Inflammatory macrophage treated with lipopolysaccharide for 4 hours (primary cell): Measurements from ENCODE around the gene GREM1.
A peak's percentile ranks its signal among the peaks of the same experiment; 100 is the strongest.

ENCODE experiments used
- DNase-seq: peaks from one replicate; pipeline ENCODE4 v3.0.0-alpha.2; 2020

Gene GREM1

DNA sequence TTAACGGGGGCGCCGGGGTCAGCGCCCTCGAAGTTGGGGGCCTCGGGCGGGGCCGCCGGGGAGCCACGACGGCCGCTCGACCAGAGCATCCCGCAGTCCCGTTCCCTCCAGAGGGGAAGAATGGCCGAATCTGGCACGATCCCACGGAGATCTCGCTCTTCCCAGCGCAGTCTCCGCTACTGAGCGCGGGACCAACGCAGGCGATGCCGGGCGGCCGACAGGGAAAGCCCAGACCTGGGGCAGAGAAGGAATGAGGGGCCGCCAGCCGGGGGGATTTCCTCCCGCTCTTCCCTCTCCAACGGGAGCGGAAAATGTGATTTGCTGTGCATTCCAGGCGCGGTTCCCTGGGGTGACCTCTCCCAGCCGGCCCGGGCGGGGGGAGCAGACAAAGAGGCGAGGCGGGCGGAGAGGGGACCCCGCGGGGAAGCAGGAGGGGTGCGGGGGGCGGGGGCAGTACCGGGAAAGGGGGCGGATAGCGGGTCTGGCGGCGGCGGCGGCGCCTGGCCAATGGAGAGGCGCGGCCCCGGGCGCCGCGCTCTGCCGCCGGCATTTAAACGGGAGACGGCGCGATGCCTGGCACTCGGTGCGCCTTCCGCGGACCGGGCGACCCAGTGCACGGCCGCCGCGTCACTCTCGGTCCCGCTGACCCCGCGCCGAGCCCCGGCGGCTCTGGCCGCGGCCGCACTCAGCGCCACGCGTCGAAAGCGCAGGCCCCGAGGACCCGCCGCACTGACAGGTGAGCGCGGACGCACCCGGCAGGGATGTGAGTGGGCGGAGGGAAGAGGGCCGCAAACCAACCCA, at the start of gene GREM1:
Gene GREM1, plus strand, starts transcription at position 579 of the 801 bp plus-strand sequence. CDS start 12,687 bp downstream, outside the sequence.
- no peak for DNase-seq

DNA sequence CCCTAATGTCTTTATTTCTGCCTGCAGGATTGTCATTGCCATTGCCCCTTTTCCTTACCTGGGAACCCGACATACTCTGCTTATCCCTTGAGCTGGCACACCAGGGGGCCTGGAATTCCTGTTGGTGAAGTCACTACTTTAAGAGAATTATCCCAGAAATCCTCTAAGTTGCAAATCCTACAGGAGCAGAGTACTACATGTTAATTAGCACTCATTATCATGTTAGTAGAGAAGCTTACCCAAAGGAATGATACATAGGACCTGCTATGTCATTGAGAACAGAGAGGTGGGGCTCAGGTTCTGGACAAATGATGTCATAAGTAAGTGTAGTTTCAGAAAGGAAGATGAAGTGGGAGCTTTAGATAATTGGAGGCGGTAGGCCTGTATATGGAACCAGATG, 48.9 kb upstream of the GREM1 start:
- DNase-seq: no peak

- no peak for DNase-seq
Observed at GRCh38 chr15:32669896-32670611, 47.8 kb upstream of the GREM1 start.

GRCh38 chr15:32670623-32671022, 47.2 kb upstream of the GREM1 start:
- DNase-seq: no peak

GRCh38 chr15:32671339-32672325, 46.2 kb upstream of the GREM1 start:
- DNase-seq: no peak

GRCh38 chr15:32674681-32675080, 43.1 kb upstream of the GREM1 start:
- DNase-seq: no peak

DNA sequence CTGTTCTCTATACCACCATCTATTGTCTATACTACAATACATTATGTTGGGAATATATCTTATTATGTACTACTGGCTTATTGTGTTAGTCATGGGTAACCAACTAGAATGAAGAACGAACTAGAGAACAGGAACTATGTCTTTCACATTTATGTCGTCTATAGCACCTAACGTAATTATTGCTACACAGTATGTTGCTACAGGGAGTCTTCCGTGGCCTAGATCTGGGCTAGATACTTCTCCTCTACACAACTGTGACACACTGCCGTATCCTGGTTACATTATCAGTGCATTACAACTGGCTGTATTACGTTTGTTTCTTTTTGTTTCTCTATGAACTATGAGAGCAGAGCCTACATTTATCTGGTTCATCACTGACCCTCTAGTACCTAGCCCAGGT, 42.3 kb upstream of the GREM1 start:
- peak; percentile 91 for DNase-seq

GRCh38 chr15:32676169-32676568, 41.6 kb upstream of the GREM1 start:
- DNase-seq: no peak

GRCh38 chr15:32677238-32677750, 40.5 kb upstream of the GREM1 start:
- DNase-seq: no peak

DNA sequence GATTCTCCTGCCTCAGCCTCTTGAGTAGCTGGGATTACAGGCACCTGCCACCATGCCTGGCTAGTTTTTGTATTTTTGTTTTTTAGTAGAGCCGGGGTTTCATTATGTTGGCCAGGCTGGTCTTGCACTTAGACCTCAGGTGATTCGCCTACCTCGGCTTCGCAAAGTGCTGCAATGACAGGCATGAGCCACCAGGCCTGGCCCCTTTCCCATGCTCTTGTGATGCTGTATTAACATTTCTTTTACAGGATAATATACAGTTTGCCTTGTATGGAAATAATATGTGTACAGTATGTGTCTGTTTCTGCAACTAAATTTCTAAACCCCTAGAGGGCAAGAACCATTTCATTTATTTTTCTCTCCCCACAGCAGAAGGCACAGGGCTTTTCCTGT, 38.5 kb upstream of the GREM1 start:
- DNase-seq: no peak

- peak; percentile 74 for DNase-seq
Observed at GRCh38 chr15:32682569-32682968, 35.2 kb upstream of the GREM1 start.

GRCh38 chr15:32682977-32683630, 34.7 kb upstream of the GREM1 start:
- DNase-seq: peak; percentile 28

- DNase-seq: peak; percentile 94
Observed at GRCh38 chr15:32683906-32684584, 33.8 kb upstream of the GREM1 start.

DNA sequence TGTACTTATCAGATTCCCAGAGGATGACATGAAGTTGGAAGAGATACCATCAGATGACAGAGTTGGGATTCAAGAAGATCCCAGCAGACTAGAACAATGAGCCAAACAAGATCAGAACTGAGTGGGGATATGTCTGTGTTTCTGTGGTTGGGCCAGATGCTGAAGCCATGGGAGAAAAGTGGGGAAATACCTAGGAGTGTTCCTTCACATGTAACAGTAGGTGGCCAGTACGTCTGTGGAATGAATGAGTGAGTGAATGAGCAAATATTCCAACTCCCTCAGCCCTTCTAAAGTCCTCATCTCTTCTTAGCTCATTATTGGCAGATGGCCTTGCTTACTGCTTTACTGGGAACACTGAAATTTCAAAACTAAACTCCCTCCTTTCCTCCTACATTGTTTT, 32.2 kb upstream of the GREM1 start:
- DNase-seq: peak; percentile 31

GRCh38 chr15:32687556-32687955, 30.2 kb upstream of the GREM1 start:
- DNase-seq: peak; percentile 78

DNA sequence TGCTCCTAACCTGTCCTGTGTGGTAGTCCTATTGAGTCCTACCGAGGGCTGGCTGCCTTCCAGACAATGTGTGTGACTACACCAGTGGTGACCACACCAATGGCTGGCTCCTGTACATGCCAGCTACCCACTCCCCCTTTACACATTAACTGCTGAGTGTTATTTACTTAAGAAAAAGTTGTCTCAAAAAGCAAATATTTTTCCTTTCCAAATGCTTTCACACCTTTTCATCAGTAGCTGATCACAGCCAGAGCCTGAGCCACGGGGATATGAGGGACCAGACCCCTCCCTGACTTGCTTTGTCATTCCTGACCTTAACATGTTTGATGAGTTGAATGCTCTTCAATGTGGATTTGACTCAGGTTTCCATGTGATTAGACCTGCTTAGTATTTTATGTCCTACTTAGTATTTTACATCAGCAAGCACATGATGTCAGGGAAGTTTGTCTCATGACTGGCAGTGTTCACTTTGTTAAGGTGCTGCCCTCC, 29.6 kb upstream of the GREM1 start:
- peak; percentile 15 for DNase-seq

DNA sequence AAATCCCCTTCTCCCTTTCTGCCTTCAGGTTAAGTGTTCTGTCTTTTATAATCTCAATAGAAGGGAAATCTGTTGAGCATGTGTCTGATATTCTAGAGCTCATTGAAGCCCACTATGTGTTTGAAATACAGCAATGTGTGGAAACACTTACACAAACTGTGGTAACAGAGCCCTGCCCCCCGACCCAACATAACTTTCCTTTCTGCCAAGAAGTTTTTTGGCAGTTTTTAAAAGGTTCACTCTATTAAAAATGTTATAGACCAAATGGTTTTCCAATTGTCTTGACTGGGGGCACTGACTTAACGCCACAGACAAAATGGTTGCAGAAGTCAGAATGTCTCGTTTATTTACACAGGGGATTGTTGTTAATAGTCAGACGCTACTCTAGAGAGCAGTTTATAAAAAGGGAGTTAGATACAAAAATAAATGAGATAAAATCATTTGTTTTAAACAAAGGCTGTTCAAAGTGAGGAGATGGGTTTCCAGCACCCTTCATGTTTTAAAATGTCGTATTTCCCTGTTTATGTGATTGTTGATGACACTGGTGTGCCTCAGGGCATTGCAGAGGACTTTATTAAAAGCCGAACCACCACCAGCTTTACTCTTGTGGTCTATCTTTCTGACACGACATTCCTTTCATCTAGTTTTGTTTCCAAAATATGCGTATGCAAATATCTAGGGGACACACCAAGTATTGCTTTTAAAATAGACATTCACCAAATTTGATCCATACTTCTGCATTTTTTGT, 26.7 kb upstream of the GREM1 start:
- DNase-seq: no peak

- no peak for DNase-seq
Observed at GRCh38 chr15:32691689-32692038, 26.1 kb upstream of the GREM1 start.

DNA sequence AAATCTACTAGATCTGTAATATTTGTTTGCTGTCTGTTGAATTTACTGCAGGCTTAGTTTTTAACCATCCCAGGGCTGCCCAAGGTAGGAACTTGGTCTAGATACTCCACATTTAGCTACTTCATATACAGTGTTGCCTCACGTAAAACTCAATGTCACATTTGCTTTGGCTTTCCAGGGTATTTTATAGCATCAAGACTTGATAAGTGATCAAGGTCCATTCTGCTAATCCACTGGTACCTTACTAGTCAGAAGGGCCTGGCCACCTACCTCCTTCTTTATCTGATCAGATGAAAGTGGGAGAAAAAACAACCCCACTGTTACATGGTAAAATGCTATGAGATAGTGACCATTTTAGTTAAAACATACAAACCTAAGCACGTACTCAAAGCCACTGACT, 25.5 kb upstream of the GREM1 start:
- no peak for DNase-seq

DNA sequence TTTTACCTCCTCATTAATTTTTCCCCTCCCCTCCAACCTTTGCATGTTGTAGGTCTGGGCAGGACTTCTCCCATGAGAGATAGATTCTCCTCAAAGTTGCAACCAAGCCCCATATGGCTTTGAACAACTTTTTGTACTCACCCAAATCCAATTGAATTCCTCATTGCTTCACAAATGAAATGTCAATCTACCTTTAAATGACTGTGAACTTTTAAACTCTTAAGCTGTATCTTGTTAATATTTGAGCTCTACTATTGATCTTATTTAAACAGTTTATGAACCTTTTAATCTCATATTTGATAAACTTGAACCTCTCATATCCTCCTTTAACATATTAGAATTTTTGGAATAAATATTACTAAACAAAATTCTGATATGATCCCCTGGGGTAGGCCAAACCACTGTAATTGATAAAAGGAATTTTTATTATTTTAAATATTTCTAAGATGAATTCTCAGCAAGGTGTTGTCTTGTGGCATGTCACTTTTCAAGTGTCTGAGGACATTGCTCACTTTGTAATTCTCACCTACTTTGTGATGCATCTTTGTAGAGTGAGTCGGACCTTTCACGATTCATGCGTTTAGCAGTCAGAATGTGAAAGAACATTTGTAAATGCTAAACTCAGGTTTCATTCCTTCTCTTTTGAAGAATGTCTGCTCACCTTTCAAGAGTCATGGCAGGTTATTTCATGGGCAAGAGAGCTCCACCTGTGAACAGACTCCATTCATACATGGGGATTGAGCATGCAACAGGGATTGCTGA, 23.4 kb upstream of the GREM1 start:
- DNase-seq: no peak
